GM18861 (cell line): ENCODE data around the gene SYNPO2.

Experiments used
- ATAC-seq: cut with Tn5 transposase; IDR thresholded peaks from one replicate; pipeline ENCODE4 v1.9.1; 2021; ENCODE audit not compliant: unreplicated experiment

SYNPO2 gene

GRCh38 chr4:119103263-119103662 lies 214.6 kb downstream of the SYNPO2 start:
- no peak for ATAC-seq

GRCh38 chr4:119104644-119105273 lies 216.1 kb downstream of the SYNPO2 start:
- ATAC-seq, result no peak

DNA sequence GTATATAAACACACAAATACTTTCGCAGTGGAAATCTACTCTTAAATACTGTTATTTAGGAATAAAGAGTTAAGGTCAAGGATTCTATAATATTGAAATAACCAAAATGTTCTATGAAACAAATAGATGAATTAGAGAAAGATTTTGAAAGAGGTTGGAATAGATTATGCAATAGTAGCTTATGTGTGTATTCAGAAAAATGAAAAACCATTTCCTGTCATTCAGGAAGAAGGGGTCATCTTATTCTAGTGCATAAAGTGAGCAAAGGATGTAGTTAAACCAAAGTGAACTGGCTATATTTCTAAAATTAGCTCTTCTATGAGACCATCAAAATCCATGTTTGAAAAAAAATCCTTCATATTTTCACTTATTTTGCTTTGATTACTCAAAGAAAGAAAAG lies 217.0 kb downstream of the SYNPO2 start:
- ATAC-seq, result no peak

GRCh38 chr4:119106036-119107000 lies 217.7 kb downstream of the SYNPO2 start:
- ATAC-seq, result no peak

DNA sequence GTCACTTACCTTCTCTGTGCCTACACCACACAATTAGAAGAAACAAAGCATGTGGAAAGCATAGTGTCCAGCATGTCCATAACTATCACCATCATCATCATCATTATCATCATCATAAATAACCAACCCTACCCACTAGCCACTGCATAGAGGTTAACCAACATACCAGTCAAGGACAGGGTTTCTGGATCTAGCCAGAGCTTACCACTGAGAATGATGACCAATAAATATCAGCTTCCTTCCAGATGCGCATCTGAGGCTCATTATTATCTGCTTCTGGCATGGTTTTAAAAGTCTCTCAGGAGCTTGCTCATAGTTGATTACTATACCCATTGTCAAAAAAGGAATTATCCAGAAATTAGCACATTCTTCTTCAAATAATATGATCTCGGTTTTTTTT lies 221.5 kb downstream of the SYNPO2 start:
- no peak for ATAC-seq
